ELR (cell line): ENCODE results near the gene PSMD13.

Experiments
- DNase-seq: peaks from one replicate; pipeline ENCODE4 v3.0.0-alpha.2; 2015; ENCODE audit warnings: low read depth

Gene PSMD13

DNA sequence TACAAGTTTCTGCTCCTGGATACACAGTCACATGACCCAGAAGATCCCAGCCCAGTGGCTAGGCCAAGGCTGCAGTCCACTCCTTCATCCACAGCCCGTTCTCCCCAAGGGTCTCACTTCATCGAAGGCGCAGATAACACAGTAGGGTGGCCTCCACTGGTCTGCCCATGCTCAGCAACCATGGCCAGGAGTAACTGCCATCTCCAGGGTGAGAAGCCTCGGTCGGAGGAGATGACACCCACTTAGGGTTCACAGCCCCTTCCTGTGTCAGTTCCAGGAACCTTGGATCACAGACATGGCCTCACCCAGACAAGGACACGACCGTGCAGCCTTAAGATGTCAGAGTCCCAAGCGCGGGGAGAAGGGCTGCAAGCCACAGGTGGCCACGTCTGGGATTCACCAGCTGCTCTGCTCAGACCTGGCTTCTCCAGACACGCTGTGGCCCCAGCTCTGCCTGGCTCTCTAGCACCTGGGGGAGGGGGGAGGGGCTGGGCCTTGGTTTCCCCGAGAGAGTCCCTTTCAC, 32.1 kb upstream of the PSMD13 start:
- no peak for DNase-seq

GRCh38 chr11:205221-206001, 31.4 kb upstream of the PSMD13 start:
- no peak for DNase-seq

- DNase-seq: no peak
Measured at GRCh38 chr11:206002-206384, 30.8 kb upstream of the PSMD13 start.

- peak; percentile 38 for DNase-seq
Measured at GRCh38 chr11:206526-207207, 30.1 kb upstream of the PSMD13 start.

GRCh38 chr11:207208-207862, 29.4 kb upstream of the PSMD13 start, which contains the start of the genes BET1L and RIC8A:
Gene BET1L (minus strand): TSS chr11:207399. CDS start chr11:207321, 78 bp downstream.
Gene RIC8A (plus strand): TSS chr11:207708. CDS start chr11:208855, 1,147 bp downstream.
- peak; percentile 99 for DNase-seq

GRCh38 chr11:207863-208180, 29.0 kb upstream of the PSMD13 start:
- peak; percentile 73 for DNase-seq

DNA sequence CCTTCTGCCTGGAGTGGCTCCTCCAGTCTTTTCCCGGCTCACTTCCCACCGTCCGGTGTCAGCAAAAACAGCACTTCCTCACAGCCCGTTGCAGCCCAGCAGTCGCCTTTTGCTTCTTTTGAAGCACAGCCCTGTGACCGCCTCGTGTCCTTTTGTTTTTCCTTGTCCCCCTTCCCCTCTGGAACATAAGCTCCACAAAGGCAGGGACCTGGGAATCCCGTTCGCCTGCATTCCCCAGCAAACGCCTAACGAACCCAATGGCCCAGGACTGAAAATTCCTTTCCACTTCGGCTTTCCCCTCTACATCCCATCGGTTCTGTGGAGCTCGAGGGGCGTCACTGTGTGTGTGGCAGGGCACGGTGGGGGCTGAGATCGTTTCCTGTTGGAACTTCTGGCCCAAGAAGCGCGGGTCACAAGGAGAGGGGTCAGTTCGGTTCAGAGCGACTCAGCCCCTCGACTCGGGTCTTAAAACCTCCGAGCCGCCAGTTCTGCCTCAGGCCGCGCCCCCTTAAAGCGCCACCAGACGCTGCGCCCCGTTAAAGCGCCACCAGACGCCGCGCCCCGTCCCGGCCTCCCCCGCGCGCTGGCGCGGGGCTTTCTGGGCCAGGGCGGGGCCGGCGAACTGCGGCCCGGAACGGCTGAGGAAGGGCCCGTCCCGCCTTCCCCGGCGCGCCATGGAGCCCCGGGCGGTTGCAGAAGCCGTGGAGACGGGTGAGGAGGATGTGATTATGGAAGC, 28.4 kb upstream of the PSMD13 start:
- peak; percentile 83 for DNase-seq

DNA sequence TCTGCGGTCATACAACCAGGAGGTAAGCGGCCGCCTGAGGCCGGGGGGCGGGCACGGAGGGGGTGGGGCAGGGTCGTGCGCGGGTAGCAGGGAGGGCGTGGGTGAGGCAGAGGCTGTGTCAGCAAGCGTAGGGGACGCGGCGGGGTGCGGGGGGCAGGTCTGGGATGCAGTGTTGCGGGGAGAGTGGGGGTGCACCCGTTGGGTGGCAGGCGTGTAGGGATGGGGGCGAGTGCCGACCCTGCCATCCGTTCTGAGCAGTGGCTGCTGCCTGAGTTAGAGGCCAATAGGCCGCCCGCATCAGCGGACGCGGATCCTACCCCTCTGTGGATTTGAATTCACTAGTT, 27.9 kb upstream of the PSMD13 start:
- peak; percentile 34 for DNase-seq

DNA sequence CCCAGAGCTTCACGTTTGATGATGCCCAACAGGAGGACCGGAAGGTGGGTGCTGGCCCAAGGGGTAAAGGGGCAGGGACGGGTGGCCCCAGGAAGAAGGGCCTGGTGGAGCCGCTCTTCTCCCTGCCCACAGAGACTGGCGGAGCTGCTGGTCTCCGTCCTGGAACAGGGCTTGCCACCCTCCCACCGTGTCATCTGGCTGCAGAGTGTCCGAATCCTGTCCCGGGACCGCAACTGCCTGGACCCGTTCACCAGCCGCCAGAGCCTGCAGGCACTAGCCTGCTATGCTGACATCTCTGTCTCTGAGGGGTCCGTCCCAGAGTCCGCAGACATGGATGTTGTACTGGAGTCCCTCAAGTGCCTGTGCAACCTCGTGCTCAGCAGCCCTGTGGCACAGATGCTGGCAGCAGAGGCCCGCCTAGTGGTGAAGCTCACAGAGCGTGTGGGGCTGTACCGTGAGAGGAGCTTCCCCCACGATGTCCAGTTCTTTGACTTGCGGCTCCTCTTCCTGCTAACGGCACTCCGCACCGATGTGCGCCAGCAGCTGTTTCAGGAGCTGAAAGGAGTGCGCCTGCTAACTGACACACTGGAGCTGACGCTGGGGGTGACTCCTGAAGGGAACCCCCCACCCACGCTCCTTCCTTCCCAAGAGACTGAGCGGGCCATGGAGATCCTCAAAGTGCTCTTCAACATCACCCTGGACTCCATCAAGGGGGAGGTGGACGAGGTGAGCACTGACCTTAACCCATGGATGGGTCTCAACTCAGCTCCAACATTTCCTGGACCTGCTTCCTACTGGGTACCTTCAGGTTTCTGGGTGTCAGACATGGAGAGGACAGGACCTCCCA, 27.3 kb upstream of the PSMD13 start:
- DNase-seq: peak; percentile 50

- peak; percentile 94 for DNase-seq
Measured at GRCh38 chr11:210122-210802, 26.5 kb upstream of the PSMD13 start.

GRCh38 chr11:210803-211180, 26.0 kb upstream of the PSMD13 start:
- DNase-seq: no peak

- DNase-seq: no peak
Measured at GRCh38 chr11:211295-211694, 25.5 kb upstream of the PSMD13 start.

- DNase-seq: no peak
Measured at GRCh38 chr11:211741-212140, 25.0 kb upstream of the PSMD13 start.

GRCh38 chr11:212150-213100, 24.4 kb upstream of the PSMD13 start:
- DNase-seq: no peak

DNA sequence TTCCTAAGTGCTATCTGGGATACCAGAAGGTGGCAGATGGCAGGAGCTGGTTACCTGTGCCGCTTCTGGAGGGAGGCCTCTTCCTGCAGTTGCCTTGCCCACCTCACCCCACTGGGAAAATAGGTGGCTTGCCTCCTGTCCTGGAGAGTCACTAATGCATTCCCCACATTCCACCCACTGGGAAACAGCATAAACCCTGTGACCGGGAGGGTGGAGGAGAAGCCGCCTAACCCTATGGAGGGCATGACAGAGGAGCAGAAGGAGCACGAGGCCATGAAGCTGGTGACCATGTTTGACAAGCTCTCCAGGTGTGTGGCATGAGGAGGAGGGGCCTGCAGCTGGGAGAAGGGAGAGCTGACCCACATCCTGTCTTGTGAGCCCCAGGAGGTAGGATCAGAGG, 23.7 kb upstream of the PSMD13 start:
- DNase-seq: no peak

DNA sequence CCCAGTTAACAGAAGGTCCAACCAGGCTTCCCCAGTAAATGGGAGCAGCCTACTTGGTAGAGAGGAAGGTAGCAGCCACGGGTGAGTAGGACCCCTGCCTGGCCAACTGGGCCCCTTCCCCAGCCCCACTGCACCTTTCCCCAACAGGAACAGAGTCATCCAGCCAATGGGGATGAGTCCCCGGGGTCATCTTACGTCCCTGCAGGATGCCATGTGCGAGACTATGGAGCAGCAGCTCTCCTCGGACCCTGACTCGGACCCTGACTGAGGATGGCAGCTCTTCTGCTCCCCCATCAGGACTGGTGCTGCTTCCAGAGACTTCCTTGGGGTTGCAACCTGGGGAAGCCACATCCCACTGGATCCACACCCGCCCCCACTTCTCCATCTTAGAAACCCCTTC, 22.7 kb upstream of the PSMD13 start:
- DNase-seq: no peak

DNA sequence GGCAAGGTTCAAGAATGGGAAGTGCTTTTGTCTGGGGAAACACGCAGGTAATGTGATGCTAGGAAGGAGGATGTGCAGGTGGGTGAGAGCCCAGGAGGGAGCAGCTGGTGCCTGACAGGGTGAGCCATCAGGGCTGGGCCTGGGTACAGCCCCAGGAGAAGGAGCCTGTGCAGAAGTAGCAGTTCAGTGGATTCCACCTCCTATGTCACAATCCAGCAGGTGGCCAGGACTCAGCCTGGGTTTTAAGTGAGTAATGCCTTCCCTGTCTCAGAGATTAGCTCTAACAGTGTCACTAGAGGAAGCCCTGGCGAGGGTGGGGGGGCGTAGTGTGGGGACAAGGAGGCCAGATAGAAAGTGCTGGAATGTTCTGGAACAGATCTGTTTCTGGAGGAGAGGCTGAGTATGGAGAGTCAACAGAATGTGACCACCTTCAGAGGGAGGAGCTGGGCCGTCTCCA, 21.2 kb upstream of the PSMD13 start:
- DNase-seq: peak; percentile 19

DNA sequence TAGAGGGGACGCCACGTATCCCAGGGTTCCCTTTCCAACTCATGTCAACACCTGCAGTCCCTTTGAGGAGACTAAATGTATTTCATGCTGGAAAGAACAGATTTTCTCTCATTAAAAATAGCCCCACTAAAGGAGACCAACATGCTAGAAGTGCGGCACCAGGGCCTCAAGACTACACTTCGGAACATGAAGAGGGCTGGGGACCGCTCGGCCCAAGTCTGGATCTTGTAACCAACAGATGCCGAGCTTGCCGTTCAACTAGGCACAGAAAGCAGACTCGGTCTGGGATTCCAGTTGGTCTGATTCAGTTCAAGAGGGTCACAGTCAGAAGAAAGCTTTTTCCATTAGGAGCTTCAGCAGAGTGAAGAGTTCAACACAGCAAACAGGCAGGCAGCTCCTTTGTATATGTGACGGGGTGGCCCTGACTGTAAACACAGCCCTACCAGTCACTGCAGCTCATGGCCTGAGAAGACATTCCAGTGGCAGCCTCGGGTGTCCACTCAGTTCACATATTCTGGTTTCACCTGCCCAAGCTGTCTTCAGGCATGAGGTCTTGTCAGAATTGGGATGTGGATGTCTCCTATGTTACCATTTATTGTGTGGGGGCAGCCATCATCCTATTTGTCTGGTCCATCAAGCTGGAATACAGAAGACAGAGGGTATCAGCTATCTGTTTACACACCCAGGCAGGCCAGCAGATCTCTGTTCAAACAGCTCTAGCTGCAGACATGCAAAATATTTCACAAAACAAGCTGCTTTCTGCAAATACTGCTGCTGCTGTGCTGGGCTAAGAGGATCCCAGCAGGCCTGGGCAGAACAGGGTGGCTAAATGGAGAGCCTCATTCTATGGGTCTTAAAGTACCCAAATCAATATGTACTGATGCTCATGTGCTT, 20.4 kb upstream of the PSMD13 start:
- no peak for DNase-seq
